A549 (cell line): ENCODE data around the gene RNASE12. TPM values are rescaled to one million over a fixed set of nuclear protein-coding genes. Genes with fewer than 3 reads are reported as not detected.

Experiments used
- ATAC-seq, 2 experiments: fragments of 200-7000 bp in 1 of 2; fragments of >200 bp in 1 of 2; cut with Nextera tagmentation in 1 of 2; cut with Tn5 transposase in 1 of 2; 3 replicates each; pipeline versions ENCODE4 v1.8.0 to v1.9.1; 2018 to 2020; ENCODE audit warnings: mild to moderate bottlenecking in 1 of 2, moderate library complexity in 1 of 2
- CTCF ChIA-PET: fragments of 300-600 bp; sonication (Branson Sonifier 250); formaldehyde crosslinking; extraction: SDS; loops from one replicate; lab custom pipeline; 2021; ENCODE audit warnings: antibody characterized with exemption, inconsistent platforms; lab: Yijun Ruan, JAX
- POLR2A ChIA-PET: fragments of 350-600 bp; formaldehyde crosslinking; extraction: SDS; loops from one replicate; lab custom pipeline; 2021; ENCODE audit warnings: antibody characterized with exemption, inconsistent platforms; lab: Yijun Ruan, JAX
- DNase-seq, 2 experiments: peaks; one replicate each; pipeline versions ENCODE4 v3.0.0 to v3.0.0-alpha.2; 2011 to 2016; ENCODE audit warnings: low read depth in 1 of 2, low spot score in 1 of 2
- FAIRE-seq: peaks from 2 replicates; lab custom pipeline; 2011; peaks lifted over from hg19 to GRCh38; lab: Jason Lieb, UNC
- H3K27ac ChIP-seq, 2 experiments: fragments of >200 bp; sonication (Bioruptor Twin); formaldehyde crosslinking; 3 replicates each; pipeline ENCODE4 v1.5.1; 2016 to 2017
- H3K4me1 ChIP-seq: fragments of >200 bp; sonication (Bioruptor Twin); formaldehyde crosslinking; 3 replicates; pipeline ENCODE4 v1.6.1; 2016
- H3K4me2 ChIP-seq: fragments of >200 bp; sonication (Bioruptor Twin); formaldehyde crosslinking; 3 replicates; pipeline ENCODE4 v1.6.1; 2016
- H3K4me3 ChIP-seq: fragments of >200 bp; sonication (Bioruptor Twin); formaldehyde crosslinking; 3 replicates; pipeline ENCODE4 v1.5.1; 2016
- H3K9me3 ChIP-seq: fragments of >200 bp; sonication (Bioruptor Twin); formaldehyde crosslinking; 3 replicates; pipeline ENCODE4 v1.6.1; 2016
- CBX2 ChIP-seq: fragments of 200-600 bp; sonication (generic); IDR thresholded peaks from 2 replicates; pipeline ENCODE4 v1.6.1; 2016; ENCODE audit warnings: low read depth, mild to moderate bottlenecking, borderline replicate concordance
- CHD4 ChIP-seq: fragments of 200-600 bp; sonication (generic); IDR thresholded peaks from 2 replicates; pipeline ENCODE4 v1.6.1; 2016; ENCODE audit warnings: antibody characterized with exemption, mild to moderate bottlenecking, borderline replicate concordance
- E2F6 ChIP-seq: IDR thresholded peaks from 2 replicates; pipeline ENCODE4 v1.6.1; 2012; ENCODE audit warnings: low read depth, borderline replicate concordance
- EHMT2 ChIP-seq: fragments of 200-600 bp; sonication (generic); IDR thresholded peaks from 2 replicates; pipeline ENCODE4 v1.6.1; 2016; ENCODE audit warnings: antibody characterized with exemption, low read depth, mild to moderate bottlenecking, moderate library complexity
- ESRRA ChIP-seq: fragments of 150-350 bp; IDR thresholded peaks from 2 replicates; pipeline ENCODE4 v1.6.1; 2014; ENCODE audit warnings: mild to moderate bottlenecking, low read length, borderline replicate concordance
- FOSB ChIP-seq: fragments of 250-450 bp; sonication (Bioruptor Pico); IDR thresholded peaks from 2 replicates; pipeline ENCODE4 v1.5.0; 2020; ENCODE audit warnings: mild to moderate bottlenecking, moderate library complexity
- FOSL2 ChIP-seq, 2 experiments: fragments of 450-650 bp in 1 of 2; fragments of >200 bp in 1 of 2; sonication (Bioruptor Twin) in 1 of 2; formaldehyde crosslinking; IDR thresholded peaks; 2 replicates each; pipeline versions ENCODE4 v1.5.0 to v1.6.1; 2016 to 2020; ENCODE audit warnings: mild to moderate bottlenecking in 1 of 2, moderate library complexity in 1 of 2
- HES2 ChIP-seq: fragments of >200 bp; sonication (Bioruptor Twin); formaldehyde crosslinking; IDR thresholded peaks from 2 replicates; pipeline ENCODE4 v1.6.1; 2016
- HOXA7 ChIP-seq: fragments of 250-450 bp; sonication (Bioruptor Pico); IDR thresholded peaks from 2 replicates; pipeline ENCODE4 v1.5.0; 2020; ENCODE audit warnings: mild to moderate bottlenecking, moderate library complexity
- HOXB13 ChIP-seq: fragments of 250-450 bp; sonication (Bioruptor Pico); IDR thresholded peaks from 2 replicates; pipeline ENCODE4 v1.5.0; 2020; ENCODE audit warnings: low read depth, mild to moderate bottlenecking, moderate library complexity
- HOXB5 ChIP-seq: fragments of 250-450 bp; sonication (Bioruptor Pico); IDR thresholded peaks from 2 replicates; pipeline ENCODE4 v1.5.0; 2020; ENCODE audit warnings: mild to moderate bottlenecking, moderate library complexity
- JUN ChIP-seq, 2 experiments: fragments of >200 bp; sonication (Bioruptor Twin); formaldehyde crosslinking; IDR thresholded peaks; 2 replicates in 1 of 2; 3 replicates in 1 of 2; pipeline ENCODE4 v1.6.1; 2016 to 2017
- JUNB ChIP-seq: fragments of >200 bp; sonication (Bioruptor Twin); formaldehyde crosslinking; IDR thresholded peaks from 2 replicates; pipeline ENCODE4 v1.6.1; 2016
- KDM5A ChIP-seq: fragments of 200-600 bp; sonication (generic); IDR thresholded peaks from 2 replicates; pipeline ENCODE4 v1.6.1; 2016; ENCODE audit warnings: antibody characterized with exemption, mild to moderate bottlenecking
- MAX ChIP-seq: IDR thresholded peaks from 2 replicates; pipeline ENCODE4 v1.6.1; 2012
- NPAS2 ChIP-seq: fragments of 250-450 bp; sonication (Bioruptor Pico); IDR thresholded peaks from 2 replicates; pipeline ENCODE4 v1.8.0; 2022; ENCODE audit warnings: mild to moderate bottlenecking, moderate library complexity, borderline replicate concordance
- NR3C1 ChIP-seq: fragments of >200 bp; sonication (Bioruptor Twin); formaldehyde crosslinking; IDR thresholded peaks from 3 replicates; pipeline ENCODE4 v1.6.1; 2017
- POLR2A ChIP-seq: IDR thresholded peaks from 2 replicates; pipeline ENCODE4 v1.6.1; 2012; ENCODE audit warnings: mild to moderate bottlenecking, low read length
- POLR2AphosphoS2 ChIP-seq: conservative IDR thresholded peaks from 2 replicates; pipeline ENCODE4 v1.6.1; 2012; ENCODE audit warnings: low read length, improper control_type of control experiment, inconsistent platforms
- RCOR1 ChIP-seq: fragments of 150-350 bp; IDR thresholded peaks from 2 replicates; pipeline ENCODE4 v1.6.1; 2014; ENCODE audit warnings: antibody characterized with exemption, low read length, low read depth
- REST ChIP-seq: fragments of 200-600 bp; sonication (generic); IDR thresholded peaks from 2 replicates; pipeline ENCODE4 v1.6.1; 2016; ENCODE audit warnings: antibody characterized with exemption, mild to moderate bottlenecking, moderate library complexity
- RFX5 ChIP-seq: fragments of 450-650 bp; IDR thresholded peaks from 2 replicates; pipeline ENCODE4 v1.7.1; 2014; ENCODE audit warnings: antibody characterized with exemption, mild to moderate bottlenecking, moderate library complexity
- RNF2 ChIP-seq: fragments of 200-600 bp; sonication (generic); IDR thresholded peaks from 2 replicates; pipeline ENCODE4 v1.6.1; 2016; ENCODE audit warnings: low read depth, mild to moderate bottlenecking, antibody characterized with exemption, moderate library complexity, borderline replicate concordance
- SMC3 ChIP-seq: fragments of >200 bp; sonication (Bioruptor Twin); formaldehyde crosslinking; IDR thresholded peaks from 3 replicates; pipeline ENCODE4 v1.6.1; 2018; ENCODE audit warnings: inconsistent platforms
- TP53 ChIP-seq: fragments of 250-450 bp; sonication (Bioruptor Pico); IDR thresholded peaks from 2 replicates; pipeline ENCODE4 v1.5.0; 2021; ENCODE audit warnings: mild to moderate bottlenecking, moderate library complexity
- ZC3H11A ChIP-seq: fragments of 450-650 bp; IDR thresholded peaks from 2 replicates; pipeline ENCODE4 v1.6.1; 2014; ENCODE audit warnings: antibody characterized with exemption, mild to moderate bottlenecking
- WGBS: methylation state at CpG from one replicate; pipeline ENCODE4 v1.1.6; 2017; ENCODE audit errors: missing lambda C conversion rate; 5-methylcytosine and 5-hydroxymethylcytosine counted together
- polyA plus RNA-seq, 4 experiments: library from polyadenylated mRNA; depleted of rRNA in 3 of 4; stranded (reverse); fragments of >200 nt; fragmentation: RNase III in 1 of 4; extraction: RNeasy Plus Mini Kit Qiagen cat#74134 plus additional on column Dnase treatment in 1 of 4; gene quantifications; 2 replicates in 3 of 4; 3 replicates in 1 of 4; pipeline ENCODE4 v1.2.3, GENCODE V29; 2011 to 2017

Gene RNASE12
- polyA plus RNA-seq, 2 of the 4 experiments (the other 2 are of a cell fraction) = not detected

- CTCF ChIA-PET = interaction anchor here (0.7 to 0.8 kb wide), 2 partner anchors 30 to 120 kb away, joined by 3 read pairs; no protein-coding TSS in a partner anchor
- Histone ChIP-seq H3K9me3 (no peaks in the 10 kb centered on the region), H3K4me2 (no peak within 1 kb of the TSS), H3K4me3 (no peak within 1 kb of the TSS), H3K4me1 (no peaks in the 10 kb centered on the region), H3K27ac (no peak within 1 kb of the TSS)
- ATAC-seq = no peak
- TF ChIP-seq HOXA7 (CRISPR knock-in tag) (no peak), ZC3H11A (no peak), E2F6 (no peak), CBX2 (no peak), EHMT2 (no peak), MAX (no peak), RCOR1 (no peak), FOSL2 (IDR thresholded peaks at IDR 0.05) (no peak), FOSL2 (CRISPR knock-in tag; IDR thresholded peaks at IDR 0.05) (no peak), RNF2 (no peak), NPAS2 (no peak)
- DNase-seq = peak in 1 of 2 experiments; percentile 26
- no peak for FAIRE-seq
- POLR2A ChIA-PET = no interaction called here
- 40% methylated on average over 3 of the region's 3 CpGs for WGBS
These were observed 30.2 kb downstream of the RNASE12 start, which contains the start of gene RNASE9 for GRCh38 chr14:20560961-20561360. Gene RNASE9 (minus strand): TSS chr14:20561047.

- H3K4me2 ChIP-seq = no peak overlapping the region
- no peak for DNase-seq
- TF ChIP-seq SMC3 (no peak), POLR2A (no peak), HES2 (no peak), TP53 (CRISPR knock-in tag) (no peak), ESRRA (no peak), CHD4 (no peak), HOXB5 (no peak), REST (no peak), FOSB (CRISPR knock-in tag) (no peak), HOXB13 (no peak), HOXA7 (CRISPR knock-in tag) (no peak)
- ChIA-PET CTCF (no interaction called here), POLR2A (no interaction called here)
- no peak overlapping the region for H3K4me3 ChIP-seq
- H3K27ac ChIP-seq = no peak overlapping the region
- 6% methylated on average over 2 of the region's 2 CpGs for WGBS
- no peak for FAIRE-seq
- ATAC-seq = no peak
- no peaks in the 10 kb centered on the region for H3K4me1 ChIP-seq
- H3K9me3 ChIP-seq = no peaks in the 10 kb centered on the region
These were observed 31.7 kb downstream of the RNASE12 start for GRCh38 chr14:20559461-20559904.

- Histone ChIP-seq H3K4me3 (no peak overlapping the region), H3K9me3 (no peaks in the 10 kb centered on the region), H3K27ac (no peak overlapping the region), H3K4me2 (no peak overlapping the region), H3K4me1 (no peaks in the 10 kb centered on the region)
- TF ChIP-seq EHMT2 (no peak), HOXA7 (CRISPR knock-in tag) (no peak), POLR2AphosphoS2 (no peak), RFX5 (no peak), NR3C1 (no peak), RCOR1 (no peak), KDM5A (no peak), RNF2 (no peak), JUNB (no peak), JUN (IDR thresholded peaks at IDR 0.05) (no peak)
- ATAC-seq (no peak), DNase-seq (no peak), FAIRE-seq (no peak)
- WGBS = 12% methylated on average over 2 of the region's 2 CpGs
- CTCF ChIA-PET = interaction anchor here (1.2 kb wide), 1 partner anchor 133 kb away, joined by 3 read pairs; no protein-coding TSS in a partner anchor
- POLR2A ChIA-PET = no interaction called here
These were observed 34.0 kb downstream of the RNASE12 start for GRCh38 chr14:20557212-20557542.
